Skeletal muscle cell (primary cell): Measurements from ENCODE around the gene KRTAP10-3.

Experiments used
- DNase-seq: peaks from one replicate; pipeline ENCODE4 v3.0.0-alpha.2; 2010; ENCODE audit warnings: low read depth
- H3K4me3 ChIP-seq: 2 replicates; pipeline ENCODE4 v1.5.1; 2011; ENCODE audit warnings: low read depth, mild to moderate bottlenecking, control low read depth, low read length, moderate library complexity

The KRTAP10-3 gene

DNA sequence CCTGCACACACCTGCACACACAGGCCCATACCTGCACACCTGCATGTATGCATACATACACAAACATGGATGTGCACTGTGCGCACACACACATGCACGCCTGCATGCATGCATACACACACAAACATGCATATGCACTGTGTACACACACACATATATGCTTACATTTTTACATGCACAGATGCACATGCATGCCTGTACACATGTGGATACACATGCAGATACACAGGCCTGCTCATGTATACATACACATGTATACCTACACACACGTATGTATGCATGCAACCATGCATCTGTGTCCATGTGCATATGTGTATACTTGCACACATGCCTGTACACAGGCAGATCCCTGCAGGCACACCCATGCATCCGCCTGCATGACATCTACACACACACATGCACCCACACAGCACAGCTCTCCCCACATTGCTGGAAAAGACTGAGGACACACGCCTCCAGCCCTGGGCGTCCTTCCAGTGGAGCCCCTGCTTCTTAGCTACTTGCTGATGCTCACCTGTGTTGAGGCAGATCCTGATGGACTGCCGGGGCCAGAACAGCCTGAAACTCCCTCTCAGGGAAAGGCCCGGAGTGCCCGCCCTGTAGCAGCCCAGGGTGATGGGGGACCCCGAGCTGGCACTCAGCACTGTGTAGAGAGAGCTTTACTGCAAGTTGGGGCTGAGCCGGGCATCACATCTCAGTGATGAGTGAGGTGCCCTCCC lies 47.2 kb downstream of the KRTAP10-3 start:
- DNase-seq: no peak
- H3K4me3 ChIP-seq: no peak overlapping the region

DNA sequence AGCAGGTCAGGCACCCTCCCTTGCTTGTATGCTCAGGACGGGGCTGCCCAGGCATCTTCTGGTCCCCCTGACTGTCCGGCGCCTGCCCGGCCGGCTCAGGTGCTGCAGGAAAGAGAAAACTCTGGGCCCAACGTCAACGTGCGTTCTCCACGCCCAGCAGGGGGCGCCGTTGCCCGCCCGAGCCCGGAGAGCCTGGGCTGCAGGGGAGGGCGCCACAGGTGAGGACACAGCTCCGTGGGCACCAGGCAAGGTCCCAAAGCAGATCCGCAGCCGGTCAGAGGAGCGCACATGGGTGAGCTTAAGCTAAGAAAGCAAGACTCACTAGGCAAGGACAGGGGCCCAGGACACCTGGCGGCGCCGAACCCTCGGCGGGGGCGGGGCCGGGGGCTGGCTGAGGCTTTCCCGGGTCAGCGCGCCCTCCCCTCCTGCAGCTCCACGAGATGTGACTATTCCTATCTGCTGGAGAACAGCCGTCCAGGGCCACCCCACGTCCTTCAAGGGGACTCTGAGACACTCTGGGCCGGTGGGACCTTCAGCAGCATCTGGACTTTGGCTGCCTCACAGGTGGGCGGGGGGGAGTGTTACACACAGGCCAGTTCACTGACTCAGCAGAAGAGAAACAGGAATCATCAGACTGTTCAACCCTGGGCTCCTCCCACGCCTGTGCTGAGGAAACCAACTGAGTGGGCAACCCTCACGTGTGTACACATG lies 47.9 kb downstream of the KRTAP10-3 start:
- no peak overlapping the region for H3K4me3 ChIP-seq
- DNase-seq: no peak

DNA sequence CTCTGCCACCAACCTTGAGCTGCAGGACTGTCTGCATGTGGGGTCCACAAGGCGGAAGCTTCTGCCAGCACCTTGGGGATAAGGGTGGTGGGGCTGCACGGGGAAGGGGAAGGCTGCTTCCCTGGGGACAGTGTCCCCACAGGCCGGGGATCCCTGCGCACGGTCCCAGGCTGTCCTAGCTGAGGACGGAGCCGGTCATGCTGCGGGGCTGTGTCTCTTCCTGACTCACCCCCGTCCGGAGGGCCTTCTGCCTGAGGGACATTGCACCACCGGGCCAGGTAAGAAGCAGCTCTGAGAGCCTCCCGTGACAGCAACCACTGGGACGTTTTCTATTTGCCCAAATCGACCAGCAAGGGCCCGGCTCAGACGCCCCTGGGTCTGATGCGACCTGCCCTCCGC lies 48.5 kb downstream of the KRTAP10-3 start:
- H3K4me3 ChIP-seq: no peak overlapping the region
- DNase-seq: no peak

DNA sequence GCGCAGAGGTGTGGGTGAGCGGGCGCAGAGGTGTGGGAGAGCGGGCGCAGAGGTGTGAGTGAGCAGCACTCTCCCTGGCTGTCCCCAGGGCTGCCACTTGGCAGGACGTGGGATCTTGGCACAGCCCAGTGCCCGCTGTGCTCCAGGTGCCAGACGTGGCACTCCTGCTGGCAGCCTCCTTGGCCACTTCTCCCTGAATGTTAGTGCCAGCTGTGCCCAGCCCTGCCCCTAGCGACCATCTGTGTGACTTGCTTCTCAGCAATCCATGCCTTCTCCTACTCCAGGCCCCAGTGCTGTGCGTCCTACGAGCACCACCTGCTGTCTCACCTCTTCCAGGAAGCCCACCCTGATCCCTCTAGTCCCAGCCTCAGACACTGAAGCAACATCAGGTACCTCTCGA lies 49.1 kb downstream of the KRTAP10-3 start:
- DNase-seq: no peak
- no peak overlapping the region for H3K4me3 ChIP-seq

DNA sequence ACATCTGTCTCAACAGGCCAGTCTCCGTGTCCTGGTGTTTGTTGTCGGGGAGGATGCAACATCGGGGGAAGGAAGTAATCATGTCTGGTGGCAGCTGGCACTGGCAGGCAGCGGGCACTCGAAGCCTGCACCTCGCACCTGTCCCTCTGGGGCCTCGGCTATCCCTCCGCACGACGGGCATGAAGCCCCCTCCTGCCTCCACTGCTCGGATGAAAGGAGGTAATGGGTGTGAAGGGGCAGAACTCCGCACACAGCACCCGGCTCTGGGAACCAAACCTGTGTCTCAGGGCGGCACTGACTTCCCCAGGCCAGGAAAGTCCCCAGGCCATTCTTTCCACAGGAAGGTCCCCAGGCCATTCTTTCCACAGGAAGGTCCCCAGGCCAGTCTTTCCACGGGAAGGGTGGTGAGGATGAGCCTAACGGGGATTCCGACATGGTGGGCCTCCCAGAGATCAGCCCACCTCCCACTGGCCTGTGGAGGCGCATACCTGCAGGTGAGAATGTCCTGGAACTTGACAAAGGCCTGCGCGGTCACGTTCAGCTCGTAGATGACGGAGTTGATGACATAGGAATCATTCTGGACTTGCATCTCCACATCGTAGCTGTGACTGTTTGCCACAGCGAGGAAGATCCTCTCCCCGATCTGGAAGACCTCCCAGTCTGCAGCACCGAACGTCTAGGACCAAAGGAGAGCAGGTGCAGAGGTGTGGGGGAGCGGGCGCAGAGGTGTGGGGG lies 49.7 kb downstream of the KRTAP10-3 start:
- H3K4me3 ChIP-seq: no peak overlapping the region
- no peak for DNase-seq

DNA sequence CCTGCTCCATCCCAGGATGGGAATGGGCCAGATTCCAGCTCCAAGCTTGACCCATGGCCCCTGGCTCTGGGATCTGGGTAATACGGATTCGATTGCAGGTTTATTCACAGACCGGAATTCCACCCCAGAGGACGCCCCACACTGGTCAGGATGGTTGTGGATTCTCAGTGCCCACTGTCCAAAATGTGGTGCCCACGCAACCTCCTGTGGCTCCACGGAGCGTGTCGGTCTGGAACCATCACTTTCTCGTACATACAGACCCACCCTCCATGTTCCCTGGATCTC lies 50.2 kb downstream of the KRTAP10-3 start:
- H3K4me3 ChIP-seq: no peak overlapping the region
- no peak for DNase-seq
